Hindlimb muscle (tissue), 1 donor: ENCODE results near the gene KLHL6. TPM values are rescaled to one million over a fixed set of nuclear protein-coding genes. Genes with fewer than 3 reads are reported as not detected.
A peak's percentile ranks its signal among the peaks of the same experiment; 100 is the strongest.
"Not testable (repeated sequence)": the region's sequence is repeated elsewhere in the genome, so short reads cannot be mapped to it uniquely, and the experiment has no call there.

ENCODE experiments used
- DNase-seq: peaks from one replicate; pipeline ENCODE4 v3.0.0-alpha.2; 2013
- polyA plus RNA-seq: library from polyadenylated mRNA; unstranded; fragments of 120-200 nt; gene quantifications from one replicate; pipeline ENCODE4 v1.2.1, GENCODE V29; 2013; ENCODE audit not compliant: insufficient read length

KLHL6 gene
- polyA plus RNA-seq, 1 donor = 1.6 TPM

- DNase-seq = no peak
Observed at GRCh38 chr3:183484431-183485075, 71.0 kb downstream of the KLHL6 start.

- no peak for DNase-seq
Observed at GRCh38 chr3:183481582-183481981, 73.9 kb downstream of the KLHL6 start.

GRCh38 chr3:183478501-183478900 is 77.0 kb downstream of the KLHL6 start:
- no peak for DNase-seq

GRCh38 chr3:183477801-183478456 is 77.6 kb downstream of the KLHL6 start:
- DNase-seq = no peak

- DNase-seq = not testable (repeated sequence)
Observed at GRCh38 chr3:183475764-183476162, 79.7 kb downstream of the KLHL6 start.

- DNase-seq = no peak
Observed at GRCh38 chr3:183475016-183475763, 80.3 kb downstream of the KLHL6 start.

GRCh38 chr3:183473969-183474368 is 81.5 kb downstream of the KLHL6 start:
- no peak for DNase-seq

- no peak for DNase-seq
Observed at GRCh38 chr3:183472155-183472554, 83.4 kb downstream of the KLHL6 start.

- DNase-seq = no peak
Observed at GRCh38 chr3:183468424-183468823, 87.1 kb downstream of the KLHL6 start.

GRCh38 chr3:183466575-183466974 is 88.9 kb downstream of the KLHL6 start:
- DNase-seq = no peak

GRCh38 chr3:183465710-183466109 is 89.8 kb downstream of the KLHL6 start:
- DNase-seq = not testable (repeated sequence)

- no peak for DNase-seq
Observed at GRCh38 chr3:183464480-183464879, 91.0 kb downstream of the KLHL6 start.

- no peak for DNase-seq
Observed at GRCh38 chr3:183460081-183461055, 95.1 kb downstream of the KLHL6 start.

GRCh38 chr3:183455089-183455488 is 100.4 kb downstream of the KLHL6 start:
- no peak for DNase-seq

- DNase-seq = no peak
Observed at GRCh38 chr3:183454064-183454463, 101.4 kb downstream of the KLHL6 start.

- DNase-seq = no peak
Observed at GRCh38 chr3:183449791-183450190, 105.7 kb downstream of the KLHL6 start.

- no peak for DNase-seq
Observed at GRCh38 chr3:183449391-183449790, 106.1 kb downstream of the KLHL6 start.

GRCh38 chr3:183448369-183449128 is 107.0 kb downstream of the KLHL6 start:
- DNase-seq = no peak

- peak; percentile 83 for DNase-seq
Observed at GRCh38 chr3:183447206-183448001, 108.1 kb downstream of the KLHL6 start.

- no peak for DNase-seq
Observed at GRCh38 chr3:183446838-183447205, 108.7 kb downstream of the KLHL6 start.

GRCh38 chr3:183444748-183445147 is 110.8 kb downstream of the KLHL6 start:
- DNase-seq = no peak
